IPS-18a (cell line): ENCODE measurements around the gene UCK2.
"Not testable (repeated sequence)": the region's sequence is repeated elsewhere in the genome, so short reads cannot be mapped to it uniquely, and the experiment has no call there.

ENCODE experiments used
- H3K27ac ChIP-seq: one replicate; pipeline ENCODE4 v1.5.1; 2013; ENCODE audit warnings: low read length
- H3K27me3 ChIP-seq: one replicate; pipeline ENCODE4 v1.6.1; 2013; ENCODE audit warnings: mild to moderate bottlenecking, low read length; ENCODE audit not compliant: control insufficient read depth, insufficient read depth
- H3K36me3 ChIP-seq: one replicate; pipeline ENCODE4 v1.6.1; 2013; ENCODE audit warnings: low read depth, low read length; ENCODE audit not compliant: control insufficient read depth
- H3K4me1 ChIP-seq: one replicate; pipeline ENCODE4 v1.6.1; 2013; ENCODE audit warnings: low read depth, low read length; ENCODE audit not compliant: control insufficient read depth
- H3K4me3 ChIP-seq: one replicate; pipeline ENCODE4 v1.5.1; 2013; ENCODE audit warnings: low read length
- H3K9ac ChIP-seq: one replicate; pipeline ENCODE4 v1.6.1; 2013; ENCODE audit warnings: mild to moderate bottlenecking, low read length, moderate library complexity
- H3K9me3 ChIP-seq: one replicate; pipeline ENCODE4 v1.6.1; 2013; ENCODE audit warnings: low read depth, low read length; ENCODE audit not compliant: control insufficient read depth

Gene UCK2

GRCh38 chr1:165827268-165828102 is at the start of gene UCK2:
TSS of gene UCK2 (plus strand) at chr1:165827614. CDS start at chr1:165827834, 220 bp downstream.
- Histone ChIP-seq H3K27me3 (no peaks in the 10 kb centered on the region), H3K9ac (peak within 1 kb of the TSS; percentile 98), H3K36me3 (no peaks in the 10 kb centered on the region), H3K4me3 (peak within 1 kb of the TSS; percentile 99), H3K4me1 (peaks cover 10% of the 10 kb centered on the region), H3K9me3 (no peaks in the 10 kb centered on the region), H3K27ac (peak within 1 kb of the TSS; percentile 99)

- H3K27ac ChIP-seq, H3K9me3 ChIP-seq, H3K36me3 ChIP-seq: not testable (repeated sequence)
These were observed 49.2 kb upstream of the UCK2 start for GRCh38 chr1:165778197-165778596.

DNA sequence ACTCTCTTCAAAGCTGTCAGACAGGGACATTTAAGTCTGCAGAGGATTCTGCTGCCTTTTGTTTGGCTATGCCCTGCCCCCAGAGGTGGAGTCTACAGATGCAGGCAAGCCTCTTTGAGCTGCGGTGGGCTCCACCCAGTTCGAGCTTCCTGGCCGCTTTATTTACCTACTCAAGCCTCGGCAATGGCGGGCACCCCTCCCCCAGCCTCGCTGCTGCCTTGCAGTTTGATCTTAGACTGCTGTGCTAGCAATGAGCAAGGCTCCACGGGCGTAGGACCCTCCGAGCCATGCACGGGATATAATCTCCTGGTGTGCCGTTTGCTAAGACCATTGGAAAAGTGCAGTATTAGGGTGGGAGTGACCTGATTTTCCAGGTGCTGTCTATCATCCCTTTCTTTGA is 43.9 kb upstream of the UCK2 start:
- not testable (repeated sequence) for H3K9ac ChIP-seq, H3K4me3 ChIP-seq, H3K9me3 ChIP-seq, H3K27me3 ChIP-seq, H3K27ac ChIP-seq, H3K36me3 ChIP-seq, H3K4me1 ChIP-seq

More at GRCh38 chr1:165778197-165778596, 49.2 kb upstream of the UCK2 start:
- H3K4me1 ChIP-seq, H3K27me3 ChIP-seq, H3K4me3 ChIP-seq, H3K9ac ChIP-seq: not testable (repeated sequence)

GRCh38 chr1:165787741-165788140 is 39.7 kb upstream of the UCK2 start:
- no peak overlapping the region for H3K27ac ChIP-seq
- H3K27me3 ChIP-seq, result no peaks in the 10 kb centered on the region
- H3K4me1 ChIP-seq, result no peaks in the 10 kb centered on the region
- no peaks in the 10 kb centered on the region for H3K9me3 ChIP-seq
- no peak overlapping the region for H3K9ac ChIP-seq
- no peaks in the 10 kb centered on the region for H3K36me3 ChIP-seq
- H3K4me3 ChIP-seq, result no peak overlapping the region

DNA sequence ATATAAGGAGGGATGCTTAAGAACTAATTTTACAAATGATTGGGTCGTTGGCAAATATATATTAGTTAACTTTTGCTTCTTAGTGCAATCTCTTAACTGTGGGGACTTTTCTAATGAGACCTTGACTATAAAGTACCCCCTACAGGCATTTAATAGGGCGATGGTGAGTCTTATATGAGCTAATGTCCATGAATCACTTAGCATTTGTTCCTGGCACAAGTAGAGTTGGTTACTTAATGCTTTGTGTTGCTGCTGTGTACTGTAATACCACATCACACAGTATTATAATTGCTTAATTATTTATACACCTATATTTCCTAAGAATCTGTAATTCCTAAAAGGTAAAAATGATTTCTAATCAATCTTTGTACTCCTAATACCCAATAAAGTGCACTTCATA is 33.5 kb upstream of the UCK2 start:
- no peaks in the 10 kb centered on the region for H3K9me3 ChIP-seq
- H3K4me1 ChIP-seq, result no peaks in the 10 kb centered on the region

DNA sequence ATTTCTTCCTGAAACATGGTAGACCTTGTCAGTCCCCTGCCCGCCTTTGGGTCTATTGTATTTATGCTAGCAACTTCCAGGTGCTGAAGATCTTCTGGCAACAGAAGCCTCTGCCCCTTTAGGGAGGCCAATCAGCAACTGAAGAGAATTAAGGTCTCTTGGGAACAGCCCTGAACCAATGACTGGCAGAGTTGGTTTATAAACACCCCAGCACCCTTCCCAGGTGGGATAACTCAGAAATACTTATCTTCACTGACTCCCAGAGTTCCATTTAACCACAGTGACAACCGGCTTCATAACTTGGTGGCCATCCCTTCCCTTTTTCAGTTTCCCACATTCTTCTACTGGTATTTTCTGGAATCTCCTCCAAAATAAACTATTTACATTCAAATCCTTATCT is 31.5 kb upstream of the UCK2 start:
- Histone ChIP-seq H3K36me3 (no peaks in the 10 kb centered on the region), H3K4me1 (no peaks in the 10 kb centered on the region), H3K9me3 (no peaks in the 10 kb centered on the region), H3K27ac (no peak overlapping the region), H3K4me3 (no peak overlapping the region), H3K9ac (no peak overlapping the region), H3K27me3 (no peaks in the 10 kb centered on the region)

More for the DNA sequence above, 33.5 kb upstream of the UCK2 start:
- no peak overlapping the region for H3K9ac ChIP-seq
- H3K4me3 ChIP-seq, result no peak overlapping the region
- no peaks in the 10 kb centered on the region for H3K27me3 ChIP-seq
- no peak overlapping the region for H3K27ac ChIP-seq
- no peaks in the 10 kb centered on the region for H3K36me3 ChIP-seq

- Histone ChIP-seq H3K4me1 (no peaks in the 10 kb centered on the region), H3K4me3 (no peak overlapping the region), H3K9ac (no peak overlapping the region), H3K27me3 (no peaks in the 10 kb centered on the region), H3K9me3 (no peaks in the 10 kb centered on the region), H3K27ac (no peak overlapping the region), H3K36me3 (no peaks in the 10 kb centered on the region)
These were observed 28.0 kb upstream of the UCK2 start for GRCh38 chr1:165799387-165799786.

DNA sequence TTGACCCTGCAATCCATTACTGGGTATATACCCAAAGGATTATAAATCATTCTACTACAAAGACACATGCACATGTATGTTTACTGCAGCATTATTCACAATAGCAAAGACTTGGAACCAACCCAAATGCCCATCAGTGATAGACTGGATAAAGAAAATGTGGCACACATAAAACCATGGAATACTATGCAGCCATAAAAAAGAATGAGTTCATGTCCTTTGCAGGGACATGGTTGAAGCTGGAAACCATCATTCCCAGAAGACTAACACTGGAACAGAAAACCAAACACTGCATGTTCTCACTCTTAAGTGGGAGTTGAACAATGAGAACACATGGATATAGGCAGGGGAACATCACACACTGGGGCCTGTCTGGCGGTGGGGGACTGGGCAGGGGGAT is 22.9 kb upstream of the UCK2 start:
- not testable (repeated sequence) for H3K4me1 ChIP-seq, H3K36me3 ChIP-seq, H3K27ac ChIP-seq, H3K9me3 ChIP-seq, H3K4me3 ChIP-seq, H3K9ac ChIP-seq, H3K27me3 ChIP-seq

DNA sequence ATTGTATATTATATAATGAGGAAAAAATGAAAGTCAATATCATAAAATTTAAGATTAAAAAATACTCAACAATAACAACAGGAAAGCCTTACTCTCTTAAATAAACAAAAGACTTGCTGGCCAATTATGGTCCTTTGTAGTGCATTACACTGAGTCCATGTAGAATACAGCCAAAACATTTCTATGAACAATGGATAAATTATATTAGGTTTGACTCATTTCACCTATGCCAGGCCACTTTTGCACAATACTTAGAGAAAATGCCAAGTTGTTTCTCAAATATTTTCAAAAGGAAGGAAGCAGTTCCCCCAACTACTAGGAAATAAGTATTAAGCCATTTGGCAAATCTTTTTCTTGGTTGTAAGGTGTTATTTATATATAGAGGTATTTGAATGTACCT is 19.8 kb upstream of the UCK2 start:
- Histone ChIP-seq H3K4me3 (no peak overlapping the region), H3K4me1 (no peaks in the 10 kb centered on the region), H3K9me3 (no peaks in the 10 kb centered on the region), H3K27me3 (no peaks in the 10 kb centered on the region), H3K9ac (no peak overlapping the region), H3K36me3 (no peaks in the 10 kb centered on the region), H3K27ac (no peak overlapping the region)

- Histone ChIP-seq H3K36me3 (no peaks in the 10 kb centered on the region), H3K27ac (no peak overlapping the region), H3K4me1 (no peaks in the 10 kb centered on the region), H3K4me3 (no peak overlapping the region), H3K27me3 (no peaks in the 10 kb centered on the region), H3K9ac (no peak overlapping the region), H3K9me3 (no peaks in the 10 kb centered on the region)
These were observed 11.7 kb upstream of the UCK2 start for GRCh38 chr1:165815725-165816124.

GRCh38 chr1:165816157-165816556 is 11.3 kb upstream of the UCK2 start:
- no peaks in the 10 kb centered on the region for H3K27me3 ChIP-seq
- H3K4me1 ChIP-seq, result no peaks in the 10 kb centered on the region
- H3K27ac ChIP-seq, result no peak overlapping the region
- H3K9ac ChIP-seq, result no peak overlapping the region
- no peak overlapping the region for H3K4me3 ChIP-seq
- H3K9me3 ChIP-seq, result no peaks in the 10 kb centered on the region
- no peaks in the 10 kb centered on the region for H3K36me3 ChIP-seq

DNA sequence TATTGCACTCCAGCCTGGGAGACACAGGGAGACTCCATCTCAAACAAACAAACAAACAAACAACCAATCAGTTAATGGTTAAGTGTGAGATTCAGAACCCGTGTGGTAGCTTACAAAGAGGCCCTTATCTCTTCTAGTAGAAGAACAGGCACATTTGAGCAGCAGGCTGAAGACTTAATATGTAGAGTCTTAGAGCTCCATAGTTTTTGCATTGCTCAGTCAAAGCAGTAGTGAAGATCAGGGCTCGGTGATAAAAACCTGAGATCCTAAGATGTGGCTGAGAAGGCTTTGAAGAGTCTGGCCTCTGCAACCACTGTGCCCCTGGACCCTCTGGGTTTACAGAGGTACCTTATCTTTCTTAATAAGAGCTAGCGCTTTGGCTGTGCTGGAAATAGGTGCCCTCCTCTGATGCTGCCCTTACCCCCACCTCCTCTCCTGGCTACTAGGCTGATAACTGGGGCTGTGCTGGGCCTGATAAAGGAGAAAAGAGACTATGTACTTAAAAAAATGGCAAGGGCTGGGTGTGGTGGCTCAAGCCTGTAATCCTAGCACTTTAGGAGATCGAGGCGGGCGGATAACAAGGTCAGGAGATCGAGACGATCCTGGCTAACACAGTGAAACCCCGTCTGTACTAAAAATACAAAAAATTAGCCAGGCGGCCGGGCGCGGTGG is 10.5 kb upstream of the UCK2 start:
- no peak overlapping the region for H3K9ac ChIP-seq
- no peaks in the 10 kb centered on the region for H3K4me1 ChIP-seq
- H3K36me3 ChIP-seq, result no peaks in the 10 kb centered on the region
- H3K4me3 ChIP-seq, result no peak overlapping the region
- H3K9me3 ChIP-seq, result no peaks in the 10 kb centered on the region
- no peak overlapping the region for H3K27ac ChIP-seq
- no peaks in the 10 kb centered on the region for H3K27me3 ChIP-seq
